ENCODE results near the gene CD47. TPM values are rescaled to one million over a fixed set of nuclear protein-coding genes. Genes with fewer than 3 reads are reported as not detected.

Gene CD47
- total and polyA plus RNA-seq, 2 of the 4 experiments (the other 2 are of a cell fraction), result 45.9 to 52.0 TPM

DNA sequence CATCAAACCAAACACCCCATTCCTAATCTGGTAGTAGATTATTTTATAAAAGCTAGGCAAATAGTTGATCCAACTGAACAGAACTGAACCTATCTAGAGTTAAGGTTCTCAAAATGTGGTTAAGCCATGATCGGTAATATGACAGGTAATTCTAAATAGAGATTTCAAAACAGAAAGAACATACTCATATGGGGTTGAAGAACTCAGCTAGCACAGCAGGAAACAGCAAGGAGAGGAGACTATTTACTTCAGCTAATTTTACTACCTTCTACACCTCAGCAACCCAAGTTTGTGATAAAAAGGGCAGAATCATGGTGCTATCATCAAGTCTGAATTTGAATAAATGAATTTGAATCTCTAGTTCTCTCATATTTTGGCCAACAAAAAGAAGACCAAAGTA lies 11.8 kb downstream of the CD47 start:
- no peak overlapping the region for H2BK15ac ChIP-seq (ENCODE audit: low read depth, low read length)
- no peak overlapping the region for H3K18ac ChIP-seq (ENCODE audit: low read depth, low read length)
- in situ Hi-C loops (cut with MboI; ENCODE audit: low sequenced_read_pairs) (no loop called here), intact Hi-C loops (cut with micrococcal nuclease) (no loop called here), dilution Hi-C loops (cut with HindIII; ENCODE audit: low sequenced_read_pairs, unreplicated experiment) (no loop called here)
- no TSS peak for BruUV-seq (replicated peaks)
- TF ChIP-seq CEBPB (IDR thresholded peaks at IDR 0.05; ENCODE audit: low read depth, low read length) (no peak), POLR2A (IDR thresholded peaks at IDR 0.05; ENCODE audit: low read depth, low read length) (no peak), RAD21 (IDR thresholded peaks at IDR 0.05; ENCODE audit: low read length) (no peak), MXI1 (IDR thresholded peaks at IDR 0.05; ENCODE audit: borderline replicate concordance, low read depth, low read length) (no peak), CHD1 (IDR thresholded peaks at IDR 0.05; ENCODE audit: low read depth, low read length) (no peak), FOS (IDR thresholded peaks at IDR 0.05; ENCODE audit: low read depth, low read length) (no peak), NFE2L2 (IDR thresholded peaks at IDR 0.05; ENCODE audit: low read depth, low read length) (no peak), BHLHE40 (IDR thresholded peaks at IDR 0.05; ENCODE audit: low read depth, low read length) (no peak), MAZ (IDR thresholded peaks at IDR 0.05; ENCODE audit: borderline replicate concordance, low read depth, low read length) (no peak), RCOR1 (IDR thresholded peaks at IDR 0.05; ENCODE audit: insufficient replicate concordance, low read length) (no peak), SMC3 (IDR thresholded peaks at IDR 0.05; ENCODE audit: low read depth, low read length) (no peak)
- TF ChIP-seq, protein P1, sequence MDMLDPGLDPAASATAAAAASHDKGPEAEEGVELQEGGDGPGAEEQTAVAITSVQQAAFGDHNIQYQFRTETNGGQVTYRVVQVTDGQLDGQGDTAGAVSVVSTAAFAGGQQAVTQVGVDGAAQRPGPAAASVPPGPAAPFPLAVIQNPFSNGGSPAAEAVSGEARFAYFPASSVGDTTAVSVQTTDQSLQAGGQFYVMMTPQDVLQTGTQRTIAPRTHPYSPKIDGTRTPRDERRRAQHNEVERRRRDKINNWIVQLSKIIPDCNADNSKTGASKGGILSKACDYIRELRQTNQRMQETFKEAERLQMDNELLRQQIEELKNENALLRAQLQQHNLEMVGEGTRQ (IDR thresholded peaks at IDR 0.05; ENCODE audit: low read depth, low read length), result no peak
- TF ChIP-seq, protein P2, sequence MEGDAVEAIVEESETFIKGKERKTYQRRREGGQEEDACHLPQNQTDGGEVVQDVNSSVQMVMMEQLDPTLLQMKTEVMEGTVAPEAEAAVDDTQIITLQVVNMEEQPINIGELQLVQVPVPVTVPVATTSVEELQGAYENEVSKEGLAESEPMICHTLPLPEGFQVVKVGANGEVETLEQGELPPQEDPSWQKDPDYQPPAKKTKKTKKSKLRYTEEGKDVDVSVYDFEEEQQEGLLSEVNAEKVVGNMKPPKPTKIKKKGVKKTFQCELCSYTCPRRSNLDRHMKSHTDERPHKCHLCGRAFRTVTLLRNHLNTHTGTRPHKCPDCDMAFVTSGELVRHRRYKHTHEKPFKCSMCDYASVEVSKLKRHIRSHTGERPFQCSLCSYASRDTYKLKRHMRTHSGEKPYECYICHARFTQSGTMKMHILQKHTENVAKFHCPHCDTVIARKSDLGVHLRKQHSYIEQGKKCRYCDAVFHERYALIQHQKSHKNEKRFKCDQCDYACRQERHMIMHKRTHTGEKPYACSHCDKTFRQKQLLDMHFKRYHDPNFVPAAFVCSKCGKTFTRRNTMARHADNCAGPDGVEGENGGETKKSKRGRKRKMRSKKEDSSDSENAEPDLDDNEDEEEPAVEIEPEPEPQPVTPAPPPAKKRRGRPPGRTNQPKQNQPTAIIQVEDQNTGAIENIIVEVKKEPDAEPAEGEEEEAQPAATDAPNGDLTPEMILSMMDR (conservative IDR thresholded peaks at IDR 0.05; ENCODE audit: low read depth, low read length), result no peak
- ChIA-PET CTCF (interaction anchor here (0.6 kb wide), 1 partner anchor 10 kb away, joined by 3 read pairs; no protein-coding TSS in a partner anchor), POLR2A (ENCODE audit: unreplicated experiment) (no interaction called here)
- no peak overlapping the region for H2AK5ac ChIP-seq (ENCODE audit: low read depth, low read length)
- no peak overlapping the region for H4K5ac ChIP-seq (ENCODE audit: low read depth, low read length)
- no peaks in the 10 kb centered on the region for H3K9me3 ChIP-seq (ENCODE audit: control insufficient read depth, insufficient read depth, low read length)
- WGBS, 2 experiments (ENCODE audit: extremely low coverage in 2 of 2, insufficient read length in 1 of 2), result no CpG with 5 or more reads among the region's 1 CpG
- H3K27me3 ChIP-seq (ENCODE audit: control insufficient read depth, insufficient read depth, low read length), result no peaks in the 10 kb centered on the region
- H2BK5ac ChIP-seq (ENCODE audit: low read depth, low read length, poor library complexity, severe bottlenecking), result no peak overlapping the region
- no peak overlapping the region for H3K56ac ChIP-seq (ENCODE audit: extremely low read depth, insufficient read depth, low read length)
- H3K4me2 ChIP-seq (ENCODE audit: low read depth, low read length), result no peak overlapping the region
- ATAC-seq (ENCODE audit: low read depth) (no peak), DNase-seq (no peak)
- peaks cover 4% of the 10 kb centered on the region; the same call in 1 of the 2 replicates for H4K20me1 ChIP-seq (ENCODE audit: insufficient read depth, low read length)
- no peak overlapping the region for H4K8ac ChIP-seq (ENCODE audit: low read depth in 2 of 2, low read length in 2 of 2)
- no peak overlapping the region for H2BK120ac ChIP-seq (ENCODE audit: low read depth, low read length)
- H3K23ac ChIP-seq (ENCODE audit: low read depth, low read length), result no peak overlapping the region
- no peaks in the 10 kb centered on the region for H3K4me1 ChIP-seq (ENCODE audit: control insufficient read depth, insufficient read depth, low read length)
- H3K36me3 ChIP-seq (ENCODE audit: control insufficient read depth, insufficient read depth, low read length), result peaks cover 4% of the 10 kb centered on the region; the same call in 1 of the 2 replicates
- no peak overlapping the region for H2AFZ ChIP-seq (replicated peaks; ENCODE audit: low read length, poor library complexity)
- H3K14ac ChIP-seq (replicated peaks; ENCODE audit: low read depth, low read length), result no peak overlapping the region
- H3K27ac ChIP-seq (ENCODE audit: insufficient read depth, low read length), result no peak overlapping the region
- H2AK9ac ChIP-seq (replicated peaks; ENCODE audit: low read depth, low read length, poor library complexity), result no peak overlapping the region
- H3K4me3 ChIP-seq (ENCODE audit: insufficient read depth, low read depth, low read length), result no peak overlapping the region
- H3K9me1 ChIP-seq (ENCODE audit: insufficient read depth, low read length), result peaks cover 2% of the 10 kb centered on the region; the same call in 1 of the 2 replicates
- H2BK20ac ChIP-seq (ENCODE audit: low read depth, low read length), result no peak overlapping the region
- H3K79me1 ChIP-seq (ENCODE audit: low read depth in 1 of 2, low read length in 2 of 2), result peaks cover 29 to 41% of the 10 kb centered on the region in 2 experiments
- H4K91ac ChIP-seq (ENCODE audit: insufficient read depth, low read depth, low read length), result no peak overlapping the region
- H3K9ac ChIP-seq (ENCODE audit: low read depth, low read length), result no peak overlapping the region
- H3K4ac ChIP-seq (ENCODE audit: low read depth, low read length), result no peak overlapping the region

All from IMR-90 (cell line).